ENCODE results near the gene TNFSF18.

DNA sequence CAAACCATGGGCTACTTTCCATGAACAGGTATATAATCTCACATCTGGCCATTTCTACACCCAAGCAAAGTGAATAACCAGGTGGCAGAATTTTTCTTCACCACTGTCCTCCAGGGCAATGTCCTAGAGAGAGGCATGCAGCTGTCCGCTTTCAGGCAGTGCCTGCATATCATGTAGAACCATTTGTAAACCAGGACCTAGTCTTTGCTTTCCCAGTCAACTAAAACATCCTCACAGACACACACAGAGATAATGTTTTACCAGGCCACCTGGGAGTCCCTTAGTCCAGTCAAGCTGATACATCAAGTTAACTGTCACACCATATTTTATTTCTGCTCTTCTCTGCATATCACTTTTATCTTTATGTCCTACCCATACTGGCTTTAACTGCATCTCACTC is 26.2 kb downstream of the TNFSF18 start:
- TF ChIP-seq CTCF (IDR thresholded peaks at IDR 0.05; ENCODE audit: poor library complexity, severe bottlenecking) (no peak), POLR2AphosphoS5 (IDR thresholded peaks at IDR 0.05) (no peak), REST (IDR thresholded peaks at IDR 0.05; ENCODE audit: borderline replicate concordance) (no peak), EZH2 (IDR thresholded peaks at IDR 0.05; ENCODE audit: borderline replicate concordance, insufficient read depth, low read length, poor library complexity, severe bottlenecking) (no peak), RAD21 (conservative IDR thresholded peaks at IDR 0.05) (no peak), SMC3 (conservative IDR thresholded peaks at IDR 0.05; ENCODE audit: poor library complexity) (no peak)

Data from neural cell (in vitro differentiated cells).